Lower leg skin (tissue), 4 donors: ENCODE results near the gene GTF3A. TPM values are rescaled to one million over a fixed set of nuclear protein-coding genes. Genes with fewer than 3 reads are reported as not detected.
A peak's percentile ranks its signal among the peaks of the same experiment; 100 is the strongest.

Source experiments
- DNase-seq, 2 donors: peaks; one replicate each; pipeline ENCODE4 v3.0.0-alpha.2; 2019; ENCODE audit warnings: low spot score in 2 of 2
- H3K4me3 ChIP-seq: fragments of 200-600 bp; sonication (generic); 2 replicates; pipeline ENCODE4 v1.5.1; 2017; ENCODE audit warnings: mild to moderate bottlenecking, low read depth; ENCODE audit not compliant: poor library complexity, severe bottlenecking
- CTCF ChIP-seq, 3 donors: fragments of 450-650 bp; IDR thresholded peaks; one replicate each; pipeline ENCODE4 v1.5.1; 2016; ENCODE audit warnings: antibody characterized with exemption in 3 of 3, mild to moderate bottlenecking in 3 of 3, moderate library complexity in 2 of 3
- POLR2A ChIP-seq, 2 donors: fragments of 450-650 bp; IDR thresholded peaks; one replicate each; pipeline ENCODE4 v1.6.1; 2016 to 2017; ENCODE audit warnings: antibody characterized with exemption in 2 of 2, mild to moderate bottlenecking in 1 of 2, moderate library complexity in 1 of 2
- WGBS, 2 donors: methylation state at CpG; one replicate each; pipeline ENCODE4 v1.1.5; 2018; 5-methylcytosine and 5-hydroxymethylcytosine counted together
- intact Hi-C: fragments of 100-400 bp; cut with DNase I; formaldehyde crosslinking; loops from one replicate; pipeline ENCODE4 v1.15.0; 2023; ENCODE audit warnings: low total_unique reads
- total RNA-seq, 4 donors: library from RNA; depleted of rRNA; stranded (reverse); fragments of >200 nt; gene quantifications; one replicate each; pipeline ENCODE4 v1.1.0, GENCODE V29; 2016

Gene GTF3A
- total RNA-seq, 4 donors from 2014 or later, result 96.6 to 162 (median 101) TPM

GRCh38 chr13:27446986-27447583, 22.7 kb downstream of the GTF3A start:
- H3K4me3 ChIP-seq, result no peak overlapping the region
- intact Hi-C loops, result no loop called here
- no peak for DNase-seq
- TF ChIP-seq POLR2A (IDR thresholded peaks at IDR 0.05), result no peak
- no peak for TF ChIP-seq CTCF (IDR thresholded peaks at IDR 0.05)
- WGBS, 2 donors, result 66 to 69% methylated on average over 7 of the region's 7 CpGs

GRCh38 chr13:27448308-27448707, 23.9 kb downstream of the GTF3A start:
- WGBS, 2 donors, result 76 to 79% methylated on average over 4 of the region's 4 CpGs
- H3K4me3 ChIP-seq, result no peak overlapping the region
- intact Hi-C loops, result no loop called here
- DNase-seq, result no peak
- TF ChIP-seq CTCF (IDR thresholded peaks at IDR 0.05) (no peak), POLR2A (IDR thresholded peaks at IDR 0.05) (no peak)

- 46 to 55% methylated on average over 15 of the region's 15 CpGs for WGBS, 2 donors
- DNase-seq, result no peak
- intact Hi-C loops, result no loop called here
- peak overlapping the region; percentile 79 for H3K4me3 ChIP-seq
- no peak for TF ChIP-seq POLR2A (IDR thresholded peaks at IDR 0.05)
- no peak for TF ChIP-seq CTCF (IDR thresholded peaks at IDR 0.05)
These were observed 24.7 kb downstream of the GTF3A start for GRCh38 chr13:27449081-27449603.

GRCh38 chr13:27449936-27450828, 25.8 kb downstream of the GTF3A start, which contains the start of gene MTIF3:
TSS of gene MTIF3 (minus strand) at chr13:27450564. CDS start at chr13:27440448, 10,116 bp downstream.
- H3K4me3 ChIP-seq, result peak within 1 kb of the TSS; percentile 79
- peak; percentile 96 to 98 for DNase-seq
- 0% methylated on average over 54 to 77 of the region's 81 CpGs for WGBS, 2 donors
- TF ChIP-seq CTCF (IDR thresholded peaks at IDR 0.05) (no peak), POLR2A (IDR thresholded peaks at IDR 0.05) (no peak)
- intact Hi-C loops, result no loop called here

- peak in 1 of 2 donors; percentile 91 for DNase-seq
- H3K4me3 ChIP-seq, result peak overlapping the region; percentile 79
- whole genome bisulfite sequencing, 2 donors, result 1% methylated on average over 33 to 34 of the region's 34 CpGs
- intact Hi-C loops, result no loop called here
- TF ChIP-seq CTCF (IDR thresholded peaks at IDR 0.05), result no peak
- no peak for TF ChIP-seq POLR2A (IDR thresholded peaks at IDR 0.05)
These were observed 26.6 kb downstream of the GTF3A start for GRCh38 chr13:27450921-27451471.
